Heart left ventricle (tissue), 16 donors: Measurements from ENCODE around the gene TACSTD2. TPM values are rescaled to one million over a fixed set of nuclear protein-coding genes. Genes with fewer than 3 reads are reported as not detected.
"Not testable (repeated sequence)": the region's sequence is repeated elsewhere in the genome, so short reads cannot be mapped to it uniquely, and the experiment has no call there.

Experiments used
- ATAC-seq, 4 donors: fragments of 200-7000 bp; cut with Tn5 transposase; one replicate each; pipeline ENCODE4 v1.9.1; 2020 to 2022; ENCODE audit warnings: moderate library complexity in 4 of 4, mild to moderate bottlenecking in 3 of 4, moderate number of reproducible peaks in 1 of 4
- DNase-seq, 5 donors: peaks; one replicate each; pipeline ENCODE4 v3.0.0-alpha.2; 2020
- H3K27ac ChIP-seq, 12 donors: fragments of 200-600 bp; sonication (generic) in 4 of 12; one replicate each; pipeline versions ENCODE4 v1.5.0 to v1.8.0; 2016 to 2022; ENCODE audit warnings: mild to moderate bottlenecking in 2 of 12
- H3K27me3 ChIP-seq, 9 donors: fragments of 200-600 bp; sonication (generic) in 2 of 9; one replicate each; pipeline versions ENCODE4 v1.5.1 to v1.8.0; 2016 to 2022; ENCODE audit warnings: mild to moderate bottlenecking in 3 of 9
- H3K36me3 ChIP-seq, 9 donors: fragments of 200-600 bp; sonication (generic) in 2 of 9; one replicate each; pipeline versions ENCODE4 v1.5.0 to v1.8.0; 2018 to 2022; ENCODE audit warnings: mild to moderate bottlenecking in 2 of 9
- H3K4me1 ChIP-seq, 12 donors: fragments of 200-600 bp; sonication (generic) in 4 of 12; one replicate each; pipeline versions ENCODE4 v1.5.0 to v1.8.0; 2016 to 2022; ENCODE audit warnings: mild to moderate bottlenecking in 3 of 12
- H3K4me3 ChIP-seq, 12 donors: fragments of 200-600 bp; sonication (generic) in 4 of 12; one replicate each; pipeline versions ENCODE4 v1.5.0 to v1.8.0; 2017 to 2022; ENCODE audit warnings: mild to moderate bottlenecking in 9 of 12, moderate library complexity in 4 of 12
- H3K9me3 ChIP-seq, 12 donors: fragments of 200-600 bp; sonication (generic) in 4 of 12; one replicate each; pipeline versions ENCODE4 v1.5.0 to v1.8.0; 2016 to 2022; ENCODE audit warnings: mild to moderate bottlenecking in 1 of 12
- POLR2A ChIP-seq, 2 donors: fragments of 450-650 bp; IDR thresholded peaks; one replicate each; pipeline ENCODE4 v1.6.1; 2017; ENCODE audit warnings: antibody characterized with exemption in 2 of 2, mild to moderate bottlenecking in 2 of 2, moderate library complexity in 2 of 2
- WGBS, 4 donors: extraction: QIAGEN DNeasy Blood & Tissue Kit in 2 of 4; methylation state at CpG; one replicate each; pipeline versions ENCODE4 v1.1.5 to v1.1.7; 2013 to 2018; 5-methylcytosine and 5-hydroxymethylcytosine counted together
- intact Hi-C, 10 donors: fragments of 100-400 bp; cut with DNase I; formaldehyde crosslinking; loops; one replicate each; pipeline versions ENCODE4 v1.11.1 to v1.14.2; 2022
- polyA plus RNA-seq, 2 donors: library from polyadenylated mRNA; stranded (reverse); fragments of 200-250 nt; gene quantifications; one replicate each; pipeline ENCODE4 v1.2.3, GENCODE V29; 2013
- total RNA-seq, 9 donors: library from RNA; depleted of rRNA in 2 of 9; stranded (reverse); fragments of >200 nt in 2 of 9; fragmentation: NEBNext Ultra II Directional in 3 of 9; extraction: Animal tissue kit (Norgen Biotek cat#: 25700) in 3 of 9; gene quantifications; one replicate each; pipeline versions ENCODE4 v1.1.0 to v1.2.4, GENCODE V29; 2016 to 2023
- TF ChIP-seq, protein P1 (sequence below), 12 donors: fragments of 200-600 bp; sonication (generic) in 4 of 12; IDR thresholded peaks; one replicate each; pipeline versions ENCODE4 v1.5.0 to v1.8.0; 2018 to 2022; ENCODE audit warnings: antibody characterized with exemption in 12 of 12, mild to moderate bottlenecking in 5 of 12
- donor health status: ischemic (EF 13 %, LVEDD 7.1; RV severe dilation, severe dysfunction).
- donor health status: healthy with polysubstance abuse.
- donor health status: DM: no; HTN: yes; CAD: no.
- donor health status: DM: no; HTN: no; CAD: no.
- donor health status: ischemic (EF 25% LVEDD 6.9; RV normal size, moderate dysfunction).
- donor health status: ischemic (EF 25% LVEDD 5.7; RV mildly dilated, moderate dysfunction).
- donor health status: healthy.
- donor health status: DM: yes; HTN: yes; CAD: no.
- donor health status: ischemic (EF 35%, LVEDD 5.7; RV mildly dilated, moderate dysfunction).
- donor health status: nonischemic (EF 11% LVEDD 7.7; RV severe dilation, severe dysfunction).
- donor health status: DM: yes; HTN: yes; CAD: no.
- donor health status: PGD.
- donor health status: ischemic (EF 29% LVEDD 5.4; RV normal size, mild dysfunction).
- donor health status: nonischemic (EF 23%, LVEDD 6.1; RV moderate dilation, normal function).

The TACSTD2 gene
- total and polyA plus RNA-seq, 11 donors, result 0.11 to 0.75 (median 0.15) TPM; not detected in 4

GRCh38 chr1:58539553-58539952 lies 37.5 kb downstream of the TACSTD2 start:
- 72 to 75% (median 73%) methylated on average over 2 of the region's 2 CpGs for WGBS, 4 donors
- H3K4me3 ChIP-seq, result no peak overlapping the region
- H3K27me3 ChIP-seq, result no peaks in the 10 kb centered on the region
- intact Hi-C loops, result no loop called here
- DNase-seq, result no peak
- TF ChIP-seq POLR2A (IDR thresholded peaks at IDR 0.05), result no peak
- TF ChIP-seq, protein P1, sequence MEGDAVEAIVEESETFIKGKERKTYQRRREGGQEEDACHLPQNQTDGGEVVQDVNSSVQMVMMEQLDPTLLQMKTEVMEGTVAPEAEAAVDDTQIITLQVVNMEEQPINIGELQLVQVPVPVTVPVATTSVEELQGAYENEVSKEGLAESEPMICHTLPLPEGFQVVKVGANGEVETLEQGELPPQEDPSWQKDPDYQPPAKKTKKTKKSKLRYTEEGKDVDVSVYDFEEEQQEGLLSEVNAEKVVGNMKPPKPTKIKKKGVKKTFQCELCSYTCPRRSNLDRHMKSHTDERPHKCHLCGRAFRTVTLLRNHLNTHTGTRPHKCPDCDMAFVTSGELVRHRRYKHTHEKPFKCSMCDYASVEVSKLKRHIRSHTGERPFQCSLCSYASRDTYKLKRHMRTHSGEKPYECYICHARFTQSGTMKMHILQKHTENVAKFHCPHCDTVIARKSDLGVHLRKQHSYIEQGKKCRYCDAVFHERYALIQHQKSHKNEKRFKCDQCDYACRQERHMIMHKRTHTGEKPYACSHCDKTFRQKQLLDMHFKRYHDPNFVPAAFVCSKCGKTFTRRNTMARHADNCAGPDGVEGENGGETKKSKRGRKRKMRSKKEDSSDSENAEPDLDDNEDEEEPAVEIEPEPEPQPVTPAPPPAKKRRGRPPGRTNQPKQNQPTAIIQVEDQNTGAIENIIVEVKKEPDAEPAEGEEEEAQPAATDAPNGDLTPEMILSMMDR (IDR thresholded peaks at IDR 0.05), result no peak
- peak overlapping the region in 1 of 12 donors; percentile 27 for H3K27ac ChIP-seq
- ATAC-seq, result no peak
- H3K9me3 ChIP-seq, result no peaks in the 10 kb centered on the region
- peaks cover 0 to 8% (median 0%) of the 10 kb centered on the region in 12 donors for H3K4me1 ChIP-seq
- peaks cover 0 to 21% (median 4%) of the 10 kb centered on the region in 9 donors for H3K36me3 ChIP-seq

GRCh38 chr1:58538821-58539220 lies 38.2 kb downstream of the TACSTD2 start:
- peak overlapping the region in 1 of 12 donors; percentile 27 for H3K27ac ChIP-seq
- H3K36me3 ChIP-seq, result peaks cover 0 to 21% (median 4%) of the 10 kb centered on the region in 9 donors
- H3K27me3 ChIP-seq, result no peaks in the 10 kb centered on the region
- TF ChIP-seq POLR2A (IDR thresholded peaks at IDR 0.05), result no peak
- TF ChIP-seq, protein P1 (IDR thresholded peaks at IDR 0.05), result no peak
- ATAC-seq, result no peak
- 87 to 92% (median 89%) methylated on average over 3 of the region's 3 CpGs for WGBS, 4 donors
- H3K9me3 ChIP-seq, result no peaks in the 10 kb centered on the region
- intact Hi-C loops, result no loop called here
- no peak overlapping the region for H3K4me3 ChIP-seq
- H3K4me1 ChIP-seq, result peaks cover 0 to 8% (median 0%) of the 10 kb centered on the region in 12 donors
- no peak for DNase-seq

DNA sequence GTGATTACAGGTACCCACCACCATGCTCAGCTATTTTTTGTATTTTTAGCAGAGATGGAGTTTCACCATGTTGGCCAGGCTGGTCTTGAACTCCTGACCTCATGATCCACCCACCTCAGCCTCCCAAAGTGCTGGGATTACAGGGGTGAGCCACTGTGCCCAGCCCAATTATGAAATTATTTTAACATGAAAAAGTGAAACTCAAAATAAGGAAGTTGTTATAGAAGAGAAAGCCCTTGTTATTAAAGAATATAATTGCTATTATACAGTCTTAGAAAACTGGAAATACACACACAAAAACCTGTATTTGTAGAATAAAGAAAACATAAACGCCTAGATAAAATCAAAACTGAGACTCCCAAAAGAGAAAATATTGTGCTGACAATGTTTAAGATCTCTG lies 45.2 kb downstream of the TACSTD2 start:
- intact Hi-C loops, result not testable (repeated sequence)

GRCh38 chr1:58529284-58529683 lies 47.8 kb downstream of the TACSTD2 start:
- intact Hi-C loops, result no loop called here
- no peak overlapping the region for H3K4me3 ChIP-seq
- H3K36me3 ChIP-seq, result peaks cover 0 to 50% (median 19%) of the 10 kb centered on the region in 9 donors
- no peaks in the 10 kb centered on the region for H3K9me3 ChIP-seq
- 96 to 99% (median 97%) methylated on average over 1 of the region's 1 CpG for WGBS, 4 donors
- TF ChIP-seq POLR2A (IDR thresholded peaks at IDR 0.05), result no peak
- TF ChIP-seq, protein P1 (IDR thresholded peaks at IDR 0.05), result no peak
- no peak for DNase-seq
- H3K27me3 ChIP-seq, result no peaks in the 10 kb centered on the region
- peaks cover 0 to 6% (median 0%) of the 10 kb centered on the region in 12 donors for H3K4me1 ChIP-seq
- H3K27ac ChIP-seq, result no peak overlapping the region
- ATAC-seq, result no peak

More for the DNA sequence above, 45.2 kb downstream of the TACSTD2 start:
- peaks cover 0 to 25% (median 0%) of the 10 kb centered on the region in 9 donors for H3K36me3 ChIP-seq
- H3K27ac ChIP-seq, DNase-seq, H3K27me3 ChIP-seq, H3K4me1 ChIP-seq, H3K9me3 ChIP-seq, H3K4me3 ChIP-seq, ATAC-seq: not testable (repeated sequence)
- 82 to 97% (median 91%) methylated on average over 1 of the region's 1 CpG for WGBS, 4 donors

DNA sequence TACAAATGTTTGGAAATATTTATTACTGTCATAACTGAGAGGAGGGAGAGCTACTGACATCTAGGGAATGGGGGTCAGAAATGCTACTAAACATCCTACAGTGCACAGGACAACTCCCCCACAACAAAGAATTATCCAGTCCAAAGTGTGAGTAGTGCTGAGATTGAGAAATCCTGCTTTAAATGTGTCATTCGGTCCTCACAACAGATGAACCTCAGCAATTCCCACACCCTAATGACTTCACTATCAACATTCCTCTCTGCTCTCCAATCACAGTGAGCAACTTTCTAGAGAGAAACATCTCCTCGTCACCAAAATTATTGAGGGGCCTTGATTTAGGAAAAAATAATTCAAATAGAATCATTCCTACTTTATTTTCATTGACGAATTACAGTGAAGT lies 48.5 kb downstream of the TACSTD2 start:
- H3K36me3 ChIP-seq, result peaks cover 0 to 56% (median 19%) of the 10 kb centered on the region in 9 donors
- H3K4me1 ChIP-seq, result peaks cover 0 to 6% (median 0%) of the 10 kb centered on the region in 12 donors
- ATAC-seq (peak in 2 of 4 donors; percentile 31 to 66), DNase-seq (no peak)
- TF ChIP-seq POLR2A (IDR thresholded peaks at IDR 0.05), result no peak
- TF ChIP-seq, protein P1 (IDR thresholded peaks at IDR 0.05), result no peak
- WGBS, 4 donors, result 51 to 72% (median 56%) methylated on average over 3 of the region's 3 CpGs
- no peak overlapping the region for H3K4me3 ChIP-seq
- intact Hi-C loops, result no loop called here
- no peak overlapping the region for H3K27ac ChIP-seq
- no peaks in the 10 kb centered on the region for H3K27me3 ChIP-seq
- no peaks in the 10 kb centered on the region for H3K9me3 ChIP-seq
